ENCODE results near the gene PNMA6E.

The PNMA6E gene

DNA sequence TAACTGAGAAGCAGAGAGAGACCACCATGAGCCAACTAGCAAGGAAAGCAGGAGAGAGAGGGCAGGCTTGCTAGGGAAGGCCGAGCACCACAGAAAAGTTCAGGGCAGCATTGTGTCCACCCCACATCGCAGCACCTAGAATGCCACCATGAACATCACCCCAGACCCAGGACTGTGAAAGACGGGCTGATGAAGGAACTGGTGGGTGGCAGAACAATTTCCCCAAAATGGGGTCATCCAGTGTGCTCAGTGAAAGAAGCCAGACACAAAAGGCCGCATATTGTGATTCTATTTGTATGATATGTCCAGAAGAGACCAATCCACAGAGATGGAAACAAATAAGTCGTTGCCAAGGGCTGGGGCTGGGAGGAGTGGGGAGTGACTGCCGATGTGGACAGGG, 16.8 kb downstream of the PNMA6E start:
- DNase-seq (ENCODE audit: low read depth): no peak

GRCh38 chrX:153382563-153383482, 18.3 kb downstream of the PNMA6E start:
- no peak for DNase-seq (ENCODE audit: low read depth)

DNA sequence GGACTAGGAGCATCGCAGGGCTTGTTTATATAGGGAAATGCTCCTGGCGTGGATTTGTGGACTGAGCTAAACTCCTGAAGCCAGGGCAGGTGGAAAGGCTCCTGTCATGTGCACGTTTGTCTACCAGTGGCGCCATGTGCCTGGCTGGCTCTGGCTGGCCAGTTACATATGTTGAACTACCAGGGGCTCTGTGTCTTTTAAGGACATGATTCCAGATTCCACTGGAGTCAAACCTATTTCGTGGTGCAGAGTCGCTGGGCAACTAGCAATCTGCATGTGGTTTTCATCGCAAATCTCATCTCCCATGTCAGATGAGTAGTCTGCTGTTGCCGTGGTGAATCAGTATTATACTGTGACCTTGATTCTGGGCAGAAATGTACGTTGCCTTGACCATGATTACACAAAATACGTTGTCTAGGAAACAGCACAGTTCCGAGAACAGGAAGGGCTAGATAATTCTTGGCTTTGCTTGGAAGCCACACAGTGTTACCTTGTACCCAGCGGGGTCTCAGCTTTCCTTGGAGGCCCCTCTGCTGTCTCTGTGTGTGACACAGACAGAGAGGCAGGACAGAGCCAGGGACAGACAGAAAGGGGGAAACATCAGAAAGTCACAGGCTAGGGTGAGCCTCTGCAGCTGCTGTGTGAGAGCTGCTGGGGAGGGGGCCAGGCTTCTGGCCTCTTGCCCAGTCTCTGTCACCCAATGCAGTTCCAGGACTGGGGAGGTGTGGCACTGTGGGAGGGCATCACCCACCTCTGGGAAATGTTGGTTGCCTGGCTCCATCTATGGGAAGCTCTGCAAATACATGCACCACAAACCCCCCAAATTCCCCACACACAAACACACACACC, 19.2 kb downstream of the PNMA6E start:
- no peak for DNase-seq (ENCODE audit: low read depth)

GRCh38 chrX:153380691-153381090, 20.5 kb downstream of the PNMA6E start:
- DNase-seq (ENCODE audit: low read depth): no peak

DNA sequence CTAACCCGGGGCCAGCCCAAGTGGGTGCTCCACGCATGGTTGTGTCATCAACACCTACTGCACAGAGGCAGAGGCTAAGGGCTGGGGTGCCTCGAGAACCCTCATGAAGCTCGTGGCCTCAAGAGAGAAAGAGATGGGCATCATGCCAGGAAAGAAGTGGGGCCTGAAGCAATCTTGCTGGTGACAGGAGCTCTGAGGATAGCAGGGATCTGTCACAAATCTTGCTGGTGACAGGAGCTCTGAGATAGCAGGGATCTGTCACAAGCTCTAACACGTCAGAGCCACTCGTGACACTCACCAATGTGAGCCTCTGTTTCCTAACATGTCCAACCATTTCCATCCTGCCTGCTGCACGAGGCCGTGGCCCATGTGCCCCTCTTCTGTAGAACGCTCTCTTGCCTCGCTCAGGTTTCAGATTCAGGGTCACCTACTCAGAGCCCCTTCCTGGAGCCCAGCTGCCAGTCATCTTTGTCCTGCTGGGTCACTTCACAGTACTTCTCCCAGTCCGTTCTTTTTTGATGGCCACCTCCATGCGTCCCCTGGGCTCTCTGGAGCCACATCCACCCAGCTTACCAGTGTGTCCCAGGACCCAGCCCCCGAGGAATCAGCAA, 21.1 kb downstream of the PNMA6E start:
- DNase-seq (ENCODE audit: low read depth): no peak

GRCh38 chrX:153379508-153379907, 21.6 kb downstream of the PNMA6E start:
- DNase-seq (ENCODE audit: low read depth): no peak

- DNase-seq (ENCODE audit: low read depth): no peak
Measured at GRCh38 chrX:153378607-153379006, 22.5 kb downstream of the PNMA6E start.

- DNase-seq (ENCODE audit: low read depth): no peak
Measured at GRCh38 chrX:153377727-153378126, 23.4 kb downstream of the PNMA6E start.

GRCh38 chrX:153375571-153375970, 25.6 kb downstream of the PNMA6E start:
- DNase-seq (ENCODE audit: low read depth): no peak

- DNase-seq (ENCODE audit: low read depth): no peak
Measured at GRCh38 chrX:153374426-153374825, 26.7 kb downstream of the PNMA6E start.

- no peak for DNase-seq (ENCODE audit: low read depth)
Measured at GRCh38 chrX:153372949-153373348, 28.2 kb downstream of the PNMA6E start.

DNA sequence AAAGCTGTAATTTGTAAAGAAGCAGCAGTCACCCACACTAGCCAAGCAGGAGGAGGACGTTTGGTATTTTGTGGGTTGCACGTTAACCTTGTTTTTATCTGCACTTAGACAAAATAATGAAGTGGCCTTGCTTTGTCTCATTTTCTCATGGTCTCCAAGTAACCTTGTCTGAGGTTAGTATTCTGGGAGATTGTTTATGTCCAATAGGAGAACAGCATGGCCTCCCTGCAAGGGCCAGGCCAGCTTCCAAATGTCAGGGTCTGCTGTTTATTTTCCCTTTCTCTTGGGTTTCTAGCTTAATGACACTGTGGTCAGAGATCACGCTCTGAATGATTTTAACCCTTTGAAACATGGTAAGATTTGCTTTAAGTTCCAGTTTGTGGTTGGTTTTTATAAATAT, 29.9 kb downstream of the PNMA6E start:
- DNase-seq (ENCODE audit: low read depth): no peak

DNA sequence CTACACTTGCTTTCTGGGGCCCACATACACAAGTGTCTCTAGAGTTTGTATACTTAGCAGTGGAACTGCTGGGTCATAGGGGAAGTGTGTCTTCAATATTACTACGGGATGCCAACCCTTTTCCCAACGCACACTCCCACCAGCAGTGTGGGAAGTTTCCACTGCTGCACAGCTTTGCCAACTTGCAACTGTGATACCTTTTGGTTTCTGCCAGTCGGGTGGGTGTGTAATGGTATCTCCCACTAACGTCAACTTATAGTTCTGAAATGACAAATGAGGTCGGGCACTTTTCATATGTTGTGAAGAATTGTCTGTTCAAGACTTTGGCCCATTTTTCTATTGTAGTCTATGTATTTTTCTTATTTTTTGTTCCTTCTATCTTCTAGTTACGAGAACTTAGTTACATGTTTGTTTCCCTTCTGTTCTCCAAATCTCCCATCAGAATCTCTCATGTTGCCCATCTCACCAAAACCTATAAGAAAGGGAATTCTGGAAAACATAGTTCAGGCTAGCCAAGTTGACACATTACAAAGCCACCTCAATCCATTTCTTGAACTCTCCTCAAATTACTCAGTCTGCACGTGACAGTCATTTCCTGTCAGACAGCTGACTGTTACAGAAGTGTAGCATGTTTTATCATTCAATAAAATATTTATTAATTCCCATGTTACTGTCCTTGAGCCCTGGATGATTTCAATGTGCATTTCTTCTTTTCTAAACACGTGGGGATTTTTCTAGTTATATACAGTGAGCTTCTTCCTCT, 30.7 kb downstream of the PNMA6E start:
- DNase-seq (ENCODE audit: low read depth): no peak

DNA sequence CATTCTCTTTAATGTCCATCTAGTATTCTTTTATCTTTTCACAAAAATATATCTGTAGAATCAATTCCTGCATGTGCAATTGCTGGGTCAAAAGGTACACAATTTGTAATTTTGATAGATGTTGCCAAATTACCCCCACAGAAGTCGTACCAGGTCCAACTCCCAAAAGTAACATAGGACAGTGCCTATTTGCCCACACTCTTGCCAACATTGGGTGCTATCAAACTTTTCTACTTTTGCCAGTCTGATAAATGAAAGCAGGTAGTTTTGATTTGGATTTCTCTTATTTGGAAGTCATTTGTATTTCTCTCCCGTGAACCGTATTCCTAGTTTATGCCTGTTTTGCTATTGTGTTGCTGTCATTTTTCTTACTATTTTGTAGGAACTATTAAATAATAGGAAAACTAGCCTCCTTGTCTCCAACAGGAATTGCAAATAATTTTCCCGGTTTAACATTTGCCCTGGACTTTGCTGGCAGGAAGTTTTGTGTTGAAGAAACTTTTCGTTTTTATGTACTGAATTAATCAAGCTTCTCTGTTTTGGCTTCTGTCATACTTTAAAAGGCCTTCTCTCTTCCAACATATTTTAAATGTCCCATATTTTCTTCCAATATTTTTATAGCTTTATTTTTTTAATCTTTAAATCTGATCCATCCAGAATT, 34.1 kb downstream of the PNMA6E start:
- DNase-seq (ENCODE audit: low read depth): no peak

- DNase-seq (ENCODE audit: low read depth): no peak
Measured at GRCh38 chrX:153366119-153366518, 35.0 kb downstream of the PNMA6E start.

- DNase-seq (ENCODE audit: low read depth): no peak
Measured at GRCh38 chrX:153365670-153366069, 35.5 kb downstream of the PNMA6E start.

DNA sequence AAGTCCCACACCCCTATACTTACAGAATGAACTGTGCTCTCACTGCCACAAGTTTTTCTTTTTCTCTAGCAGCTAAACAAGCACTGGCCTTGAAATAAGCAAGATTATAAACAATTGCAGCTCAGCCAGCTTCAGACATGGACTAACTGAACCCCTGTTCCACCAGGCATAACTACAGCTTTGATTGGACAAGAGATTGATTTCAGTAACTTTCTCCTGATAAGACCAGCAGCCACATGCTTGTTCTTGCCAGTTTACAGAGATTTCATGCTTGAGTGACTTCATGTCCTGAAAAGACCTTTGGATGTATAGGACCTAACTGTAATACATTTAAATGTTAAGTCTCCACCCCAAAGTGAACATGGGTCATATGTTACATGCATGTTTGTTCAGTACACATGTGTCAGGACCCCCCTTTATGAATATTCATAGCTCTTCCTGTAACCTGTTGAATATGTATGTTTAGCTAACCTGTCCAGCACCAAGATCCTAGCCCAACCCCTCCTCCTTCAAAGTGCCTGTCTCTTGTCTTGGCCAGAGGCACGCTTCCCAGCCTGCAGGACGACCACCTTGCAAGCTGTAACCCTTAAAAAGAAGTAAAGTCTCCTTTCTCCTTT, 39.3 kb downstream of the PNMA6E start:
- DNase-seq (ENCODE audit: low read depth): no peak

DNA sequence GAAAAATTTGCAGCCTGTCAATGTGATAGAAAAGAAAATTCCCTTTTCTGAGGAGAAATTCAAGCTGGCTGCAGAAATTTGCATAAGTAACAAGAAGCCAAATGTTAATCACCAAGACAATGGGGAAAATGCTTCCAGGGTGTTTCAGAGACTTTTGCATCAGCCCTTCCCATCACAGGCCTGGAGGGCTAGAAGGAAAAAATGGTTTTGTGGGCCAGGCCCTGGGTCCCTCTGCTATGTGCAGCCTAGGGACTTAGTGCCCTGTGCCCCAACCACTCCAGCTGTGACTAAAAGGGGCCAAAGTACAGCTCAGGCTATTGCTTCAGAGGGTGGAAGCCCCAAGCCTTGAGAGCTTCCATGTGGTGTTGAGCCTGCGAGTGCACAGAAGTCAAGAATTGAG, 43.3 kb downstream of the PNMA6E start:
- DNase-seq (ENCODE audit: low read depth): no peak

- DNase-seq (ENCODE audit: low read depth): no peak
Measured at GRCh38 chrX:153353416-153353815, 47.7 kb downstream of the PNMA6E start.

GRCh38 chrX:153352858-153353257, 48.3 kb downstream of the PNMA6E start:
- DNase-seq (ENCODE audit: low read depth): no peak

- DNase-seq (ENCODE audit: low read depth): no peak
Measured at GRCh38 chrX:153351981-153352380, 49.2 kb downstream of the PNMA6E start.

Data from stimulated activated CD8-positive, alpha-beta memory T cell treated with anti-CD3 and anti-CD28 coated beads, Interleukin-4, amount 100 ng/mL, for 24 hours (primary cell).